Measurements from ENCODE around the gene FNIP2.

DNA sequence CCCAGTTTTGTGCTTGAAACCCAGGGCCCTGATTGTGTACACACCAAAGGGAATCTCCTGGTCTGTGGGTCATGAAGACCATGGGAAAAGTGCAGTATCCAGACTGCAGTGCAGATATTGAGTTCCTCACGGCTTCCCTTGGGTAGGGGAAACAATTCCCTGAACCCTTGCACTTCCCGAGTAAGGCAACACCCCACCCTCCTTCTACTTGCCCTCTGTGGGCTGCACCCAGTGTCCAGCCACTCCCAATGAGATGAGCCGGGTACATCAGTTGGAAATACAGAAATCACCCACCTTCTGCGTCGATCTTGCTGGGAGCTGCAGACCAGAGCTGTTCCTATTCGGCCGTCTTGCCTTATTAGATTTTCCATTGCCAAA is 134.2 kb downstream of the FNIP2 start:
- TF ChIP-seq, protein P1, sequence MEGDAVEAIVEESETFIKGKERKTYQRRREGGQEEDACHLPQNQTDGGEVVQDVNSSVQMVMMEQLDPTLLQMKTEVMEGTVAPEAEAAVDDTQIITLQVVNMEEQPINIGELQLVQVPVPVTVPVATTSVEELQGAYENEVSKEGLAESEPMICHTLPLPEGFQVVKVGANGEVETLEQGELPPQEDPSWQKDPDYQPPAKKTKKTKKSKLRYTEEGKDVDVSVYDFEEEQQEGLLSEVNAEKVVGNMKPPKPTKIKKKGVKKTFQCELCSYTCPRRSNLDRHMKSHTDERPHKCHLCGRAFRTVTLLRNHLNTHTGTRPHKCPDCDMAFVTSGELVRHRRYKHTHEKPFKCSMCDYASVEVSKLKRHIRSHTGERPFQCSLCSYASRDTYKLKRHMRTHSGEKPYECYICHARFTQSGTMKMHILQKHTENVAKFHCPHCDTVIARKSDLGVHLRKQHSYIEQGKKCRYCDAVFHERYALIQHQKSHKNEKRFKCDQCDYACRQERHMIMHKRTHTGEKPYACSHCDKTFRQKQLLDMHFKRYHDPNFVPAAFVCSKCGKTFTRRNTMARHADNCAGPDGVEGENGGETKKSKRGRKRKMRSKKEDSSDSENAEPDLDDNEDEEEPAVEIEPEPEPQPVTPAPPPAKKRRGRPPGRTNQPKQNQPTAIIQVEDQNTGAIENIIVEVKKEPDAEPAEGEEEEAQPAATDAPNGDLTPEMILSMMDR (conservative IDR thresholded peaks at IDR 0.05 in 1 of 2, IDR thresholded peaks at IDR 0.05 in 1 of 2; ENCODE audit: extremely low read depth in 1 of 2, insufficient read depth in 1 of 2, low read depth in 1 of 2, low read length in 2 of 2), result no peak
- no peak for TF ChIP-seq EZH2 (IDR thresholded peaks at IDR 0.05; ENCODE audit: borderline replicate concordance, low read length)

Measured in mammary epithelial cell (primary cell).